ENCODE results near the gene PSPH. TPM values are rescaled to one million over a fixed set of nuclear protein-coding genes. Genes with fewer than 3 reads are reported as not detected.

The PSPH gene
- total RNA-seq, 1 experiment from 2014 or later = 52.1 TPM

- H3K9ac ChIP-seq (ENCODE audit: extremely low read depth, insufficient read length, low read length) = no peak overlapping the region
- no peak overlapping the region for H2BK15ac ChIP-seq (ENCODE audit: low read depth, low read length)
- DNase-seq = no peak
- no peaks in the 10 kb centered on the region for H3K79me2 ChIP-seq (ENCODE audit: insufficient read depth, low read length)
- H3K27me3 ChIP-seq (ENCODE audit: insufficient read depth, low read length) = no peaks in the 10 kb centered on the region
- H3K14ac ChIP-seq (ENCODE audit: insufficient read depth, low read length) = no peak overlapping the region
- no peak overlapping the region for H2BK5ac ChIP-seq (ENCODE audit: insufficient read length, low read length)
- no peak overlapping the region for H3K4me3 Mint-ChIP-seq
- no peak overlapping the region for H3K56ac ChIP-seq (ENCODE audit: insufficient read length, low read depth, low read length)
- WGBS (ENCODE audit: extremely low coverage, insufficient read length, low lambda C conversion rate) = no CpG with 5 or more reads among the region's 4 CpGs
- no peak overlapping the region for H2BK12ac ChIP-seq (ENCODE audit: insufficient read length, low read depth, low read length)
- H3K27me3 Mint-ChIP-seq (ENCODE audit: low read depth) = no peaks in the 10 kb centered on the region
- H3K4me2 ChIP-seq (ENCODE audit: insufficient read depth, insufficient read length, low read length) = no peak overlapping the region
- no peaks in the 10 kb centered on the region for H3K9me3 Mint-ChIP-seq
- TF ChIP-seq CTCF (conservative IDR thresholded peaks at IDR 0.05) = no peak
- H3K4me1 Mint-ChIP-seq = no peaks in the 10 kb centered on the region
- no peak overlapping the region for H3K27ac ChIP-seq (ENCODE audit: insufficient read length, low read depth, low read length)
- H4K91ac ChIP-seq (ENCODE audit: insufficient read length, low read depth, low read length) = no peak overlapping the region
- no peak overlapping the region for H3K4ac ChIP-seq (ENCODE audit: low read depth, low read length)
- H3K18ac ChIP-seq (ENCODE audit: insufficient read length, low read depth, low read length) = no peak overlapping the region
- peaks cover 16 to 39% (median 38%) of the 10 kb centered on the region in 3 experiments for H3K36me3 Mint-ChIP-seq (ENCODE audit: insufficient read depth in 1 of 3, low read depth in 3 of 3)
- no peak overlapping the region for H4K5ac ChIP-seq (ENCODE audit: insufficient read length, low read depth, low read length)
- no peaks in the 10 kb centered on the region for H3K23me2 ChIP-seq (ENCODE audit: insufficient read length, low read depth, low read length, poor library complexity, severe bottlenecking)
- H2BK120ac ChIP-seq (ENCODE audit: low read depth, low read length, poor library complexity, severe bottlenecking) = no peak overlapping the region
- no peak overlapping the region for H4K8ac ChIP-seq (replicated peaks; ENCODE audit: insufficient read length, low read depth, low read length)
- no peak overlapping the region for H3K27ac Mint-ChIP-seq
- no peaks in the 10 kb centered on the region for H3K9me3 ChIP-seq (ENCODE audit: control insufficient read depth, low read depth, low read length)
- H3K4me1 ChIP-seq (ENCODE audit: insufficient read depth, low read length) = no peaks in the 10 kb centered on the region
- H2AFZ ChIP-seq (ENCODE audit: low read length) = no peak overlapping the region
- H4K20me1 ChIP-seq (ENCODE audit: control insufficient read depth, insufficient read depth, insufficient read length) = no peaks in the 10 kb centered on the region
- H2BK20ac ChIP-seq (ENCODE audit: low read depth, low read length, poor library complexity, severe bottlenecking) = no peak overlapping the region
- H2AK5ac ChIP-seq (ENCODE audit: insufficient read length, low read length) = no peak overlapping the region
- no peak overlapping the region for H3K23ac ChIP-seq (ENCODE audit: insufficient read length, low read depth, low read length)
- H3T11ph ChIP-seq (ENCODE audit: low read length) = no peak overlapping the region
- peaks cover 5% of the 10 kb centered on the region for H3K79me1 ChIP-seq (ENCODE audit: insufficient read depth, low read depth, low read length, poor library complexity, severe bottlenecking)
These were observed 73.4 kb downstream of the PSPH start for GRCh38 chr7:55977831-55978230.
